Liver (tissue), 9 donors: Measurements from ENCODE around the gene ATP2A3. TPM values are rescaled to one million over a fixed set of nuclear protein-coding genes. Genes with fewer than 3 reads are reported as not detected.

Experiments
- DNase-seq: peaks from one replicate; pipeline ENCODE4 v3.0.0-alpha.2; 2017; ENCODE audit warnings: low spot score
- H3K27ac ChIP-seq, 2 donors: one replicate each; pipeline ENCODE4 v1.7.0; 2013; ENCODE audit warnings: inconsistent platforms in 2 of 2, low read length in 2 of 2, control low read depth in 1 of 2, low read depth in 1 of 2, mild to moderate bottlenecking in 1 of 2
- H3K27me3 ChIP-seq, 4 donors: one replicate each; pipeline versions ENCODE4 v1.6.1 to v1.7.0; 2013; ENCODE audit warnings: low read length in 3 of 4, inconsistent platforms in 1 of 4, mild to moderate bottlenecking in 1 of 4, moderate library complexity in 1 of 4; ENCODE audit not compliant: control insufficient read depth in 4 of 4, insufficient read depth in 4 of 4
- H3K36me3 ChIP-seq, 4 donors: one replicate each; pipeline versions ENCODE4 v1.6.1 to v1.7.0; 2013; ENCODE audit warnings: low read length in 3 of 4, mild to moderate bottlenecking in 3 of 4, low read depth in 1 of 4, moderate library complexity in 1 of 4; ENCODE audit not compliant: control insufficient read depth in 4 of 4, insufficient read depth in 3 of 4
- H3K4me1 ChIP-seq, 4 donors: one replicate each; pipeline versions ENCODE4 v1.6.1 to v1.7.0; 2013; ENCODE audit warnings: low read length in 3 of 4, mild to moderate bottlenecking in 3 of 4, moderate library complexity in 1 of 4; ENCODE audit not compliant: control insufficient read depth in 4 of 4, insufficient read depth in 4 of 4
- H3K4me3 ChIP-seq, 3 donors: one replicate each; pipeline versions ENCODE4 v1.6.1 to v1.7.0; 2013; ENCODE audit warnings: low read length in 3 of 3, control low read depth in 1 of 3, low read depth in 1 of 3, mild to moderate bottlenecking in 1 of 3
- H3K9ac ChIP-seq, 2 donors: one replicate each; pipeline ENCODE4 v1.7.0; 2013; ENCODE audit warnings: low read length in 2 of 2, mild to moderate bottlenecking in 2 of 2, moderate library complexity in 2 of 2, control low read depth in 1 of 2, low read depth in 1 of 2
- H3K9me3 ChIP-seq, 4 donors: one replicate each; pipeline versions ENCODE4 v1.6.1 to v1.7.0; 2013; ENCODE audit warnings: low read length in 3 of 4; ENCODE audit not compliant: control insufficient read depth in 4 of 4
- ATF3 ChIP-seq: IDR thresholded peaks from 2 replicates; pipeline ENCODE4 v1.6.1; 2016; ENCODE audit warnings: antibody characterized with exemption
- EGR1 ChIP-seq, 2 donors: IDR thresholded peaks; 2 replicates each; pipeline ENCODE4 v1.6.1; 2016 to 2018; ENCODE audit warnings: antibody characterized with exemption in 2 of 2, low read depth in 2 of 2
- FOXA2 ChIP-seq: IDR thresholded peaks from 2 replicates; pipeline ENCODE4 v1.6.1; 2016; ENCODE audit warnings: antibody characterized with exemption
- GABPA ChIP-seq, 2 donors: IDR thresholded peaks in 1 of 2; conservative IDR thresholded peaks in 1 of 2; 2 replicates each; pipeline ENCODE4 v1.6.1; 2016; ENCODE audit warnings: antibody characterized with exemption in 2 of 2, mild to moderate bottlenecking in 1 of 2, moderate library complexity in 1 of 2
- HNF4A ChIP-seq, 2 donors: conservative IDR thresholded peaks; 2 replicates each; pipeline ENCODE4 v1.6.1; 2016; ENCODE audit warnings: antibody characterized with exemption in 2 of 2, mild to moderate bottlenecking in 2 of 2
- HNF4G ChIP-seq: IDR thresholded peaks from 2 replicates; pipeline ENCODE4 v1.6.1; 2016; ENCODE audit warnings: antibody characterized with exemption
- JUND ChIP-seq, 2 donors: IDR thresholded peaks; 2 replicates each; pipeline ENCODE4 v1.6.1; 2016; ENCODE audit warnings: antibody characterized with exemption in 2 of 2
- MAX ChIP-seq: IDR thresholded peaks from 2 replicates; pipeline ENCODE4 v1.6.1; 2016; ENCODE audit warnings: antibody characterized with exemption
- NR2F2 ChIP-seq: IDR thresholded peaks from 2 replicates; pipeline ENCODE4 v1.6.1; 2016; ENCODE audit warnings: antibody characterized with exemption
- RAD21 ChIP-seq, 2 donors: IDR thresholded peaks; 2 replicates each; pipeline ENCODE4 v1.6.1; 2016; ENCODE audit warnings: antibody characterized with exemption in 2 of 2, mild to moderate bottlenecking in 2 of 2
- REST ChIP-seq: IDR thresholded peaks from 2 replicates; pipeline ENCODE4 v1.6.1; 2016; ENCODE audit warnings: antibody characterized with exemption, mild to moderate bottlenecking
- RXRA ChIP-seq, 2 donors: IDR thresholded peaks; 2 replicates each; pipeline ENCODE4 v1.6.1; 2017 to 2018; ENCODE audit warnings: antibody characterized with exemption in 2 of 2, mild to moderate bottlenecking in 1 of 2
- SP1 ChIP-seq: IDR thresholded peaks from 2 replicates; pipeline ENCODE4 v1.6.1; 2018; ENCODE audit warnings: antibody characterized with exemption, mild to moderate bottlenecking
- YY1 ChIP-seq: IDR thresholded peaks from 2 replicates; pipeline ENCODE4 v1.6.1; 2016; ENCODE audit warnings: antibody characterized with exemption, mild to moderate bottlenecking
- ZBTB33 ChIP-seq: IDR thresholded peaks from 2 replicates; pipeline ENCODE4 v1.6.1; 2016; ENCODE audit warnings: antibody characterized with exemption
- WGBS: extraction: QIAGEN DNeasy Blood & Tissue Kit; methylation state at CpG from one replicate; pipeline ENCODE4 v1.1.7; 2013; 5-methylcytosine and 5-hydroxymethylcytosine counted together
- polyA plus RNA-seq, 2 donors: library from polyadenylated mRNA; stranded (reverse) in 1 of 2; unstranded in 1 of 2; fragments of 200-250 nt in 1 of 2; fragments of >200 nt in 1 of 2; fragmentation: Nextera tagmentation in 1 of 2; extraction: Ambion mirVana in 1 of 2; gene quantifications; one replicate each; pipeline versions ENCODE4 v1.2.1 to v1.2.3, GENCODE V29; 2013 to 2015
- total RNA-seq, 2 donors: library from RNA; depleted of rRNA; stranded (reverse); fragments of >200 nt; gene quantifications; one replicate each; pipeline ENCODE4 v1.2.3, GENCODE V29; 2014
- TF ChIP-seq, protein P1 (sequence below): fragments of 150-350 bp; IDR thresholded peaks from 2 replicates; pipeline ENCODE4 v1.5.1; 2017; ENCODE audit warnings: improper control_type of control experiment, low read depth, low read length; ENCODE audit not compliant: missing input control
- donor health status: healthy.
- donor health status: healthy.
- donor health status: healthy.
- donor health status: healthy.
- donor health status: healthy.

ATP2A3 gene
- total and polyA plus RNA-seq, 4 donors: 1.4 to 17.1 (median 3.2) TPM

DNA sequence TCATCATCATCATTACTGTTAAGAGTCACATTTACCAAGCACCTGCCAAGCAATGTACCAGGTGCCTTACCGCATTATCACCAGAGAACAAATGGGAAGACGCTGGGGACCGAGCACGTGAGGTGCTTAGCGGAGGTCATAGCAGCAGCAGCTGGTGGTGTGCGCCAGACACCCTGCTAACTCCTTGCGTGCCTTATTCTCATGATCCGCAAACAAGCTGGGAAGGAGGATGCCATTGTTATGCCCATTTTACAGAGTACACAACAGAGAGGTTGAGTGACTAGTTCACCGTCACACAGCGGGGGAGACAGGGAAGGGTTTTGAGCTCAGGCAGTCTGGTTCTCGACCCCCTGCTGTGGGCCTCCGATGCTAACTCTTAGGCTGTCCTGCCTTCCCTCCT lies 7.3 kb downstream of the ATP2A3 start:
- Histone ChIP-seq H3K4me1 (peaks cover 0 to 4% (median 1%) of the 10 kb centered on the region in 4 donors), H3K9ac (no peak overlapping the region), H3K36me3 (no peaks in the 10 kb centered on the region), H3K27ac (no peak overlapping the region), H3K9me3 (no peaks in the 10 kb centered on the region), H3K4me3 (no peak overlapping the region), H3K27me3 (no peaks in the 10 kb centered on the region)
- TF ChIP-seq EGR1 (IDR thresholded peaks at IDR 0.05; ENCODE audit: low read depth in 2 of 2) (no peak), FOXA2 (no peak), YY1 (no peak), ATF3 (no peak), HNF4G (no peak), RXRA (IDR thresholded peaks at IDR 0.05) (no peak), HNF4A (conservative IDR thresholded peaks at IDR 0.05) (no peak), ZBTB33 (no peak), NR2F2 (no peak), MAX (no peak), SP1 (no peak), GABPA (IDR thresholded peaks at IDR 0.05 in 1 of 2, conservative IDR thresholded peaks at IDR 0.05 in 1 of 2) (no peak)
- TF ChIP-seq, protein P1, sequence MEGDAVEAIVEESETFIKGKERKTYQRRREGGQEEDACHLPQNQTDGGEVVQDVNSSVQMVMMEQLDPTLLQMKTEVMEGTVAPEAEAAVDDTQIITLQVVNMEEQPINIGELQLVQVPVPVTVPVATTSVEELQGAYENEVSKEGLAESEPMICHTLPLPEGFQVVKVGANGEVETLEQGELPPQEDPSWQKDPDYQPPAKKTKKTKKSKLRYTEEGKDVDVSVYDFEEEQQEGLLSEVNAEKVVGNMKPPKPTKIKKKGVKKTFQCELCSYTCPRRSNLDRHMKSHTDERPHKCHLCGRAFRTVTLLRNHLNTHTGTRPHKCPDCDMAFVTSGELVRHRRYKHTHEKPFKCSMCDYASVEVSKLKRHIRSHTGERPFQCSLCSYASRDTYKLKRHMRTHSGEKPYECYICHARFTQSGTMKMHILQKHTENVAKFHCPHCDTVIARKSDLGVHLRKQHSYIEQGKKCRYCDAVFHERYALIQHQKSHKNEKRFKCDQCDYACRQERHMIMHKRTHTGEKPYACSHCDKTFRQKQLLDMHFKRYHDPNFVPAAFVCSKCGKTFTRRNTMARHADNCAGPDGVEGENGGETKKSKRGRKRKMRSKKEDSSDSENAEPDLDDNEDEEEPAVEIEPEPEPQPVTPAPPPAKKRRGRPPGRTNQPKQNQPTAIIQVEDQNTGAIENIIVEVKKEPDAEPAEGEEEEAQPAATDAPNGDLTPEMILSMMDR: no peak
- no peak for DNase-seq
- 88% methylated on average over 12 of the region's 12 CpGs for WGBS

DNA sequence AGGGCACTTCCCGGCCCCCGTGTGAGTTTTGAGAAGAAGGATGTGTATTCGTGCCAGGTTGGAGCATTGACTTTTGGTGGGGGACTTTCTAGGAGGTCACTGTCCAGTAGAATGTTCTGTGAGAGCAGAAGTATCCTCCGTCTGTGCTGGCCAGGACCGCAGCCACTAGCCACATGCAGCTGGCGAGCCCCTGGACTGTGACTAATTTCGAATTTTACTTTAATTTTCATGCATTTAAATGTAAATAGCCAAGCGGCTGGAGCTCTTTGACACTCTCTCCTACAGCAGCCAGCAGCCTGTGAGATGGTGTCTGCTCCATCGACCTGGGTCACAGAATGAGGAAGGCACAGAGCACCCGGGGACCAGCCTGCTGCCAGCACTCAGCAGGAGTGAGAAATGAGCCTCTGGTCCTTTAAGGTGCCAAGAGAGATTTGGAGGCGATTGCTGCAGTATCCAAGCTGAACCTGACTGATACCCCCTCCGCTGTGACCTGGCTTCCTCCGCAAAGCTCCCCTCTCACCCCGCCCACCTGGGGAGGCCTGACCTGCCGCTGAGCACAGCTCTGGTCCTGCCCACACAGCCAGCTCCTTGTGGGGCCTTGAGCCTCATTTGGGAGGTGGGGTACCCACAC lies 7.8 kb downstream of the ATP2A3 start:
- Histone ChIP-seq H3K27ac (no peak overlapping the region), H3K36me3 (no peaks in the 10 kb centered on the region), H3K27me3 (no peaks in the 10 kb centered on the region), H3K9ac (no peak overlapping the region), H3K4me3 (no peak overlapping the region), H3K4me1 (peaks cover 0 to 3% (median 0%) of the 10 kb centered on the region in 4 donors), H3K9me3 (no peaks in the 10 kb centered on the region)
- no peak for DNase-seq
- TF ChIP-seq REST (no peak), GABPA (IDR thresholded peaks at IDR 0.05 in 1 of 2, conservative IDR thresholded peaks at IDR 0.05 in 1 of 2) (no peak), RAD21 (IDR thresholded peaks at IDR 0.05) (no peak), ZBTB33 (no peak), SP1 (no peak), MAX (no peak), JUND (IDR thresholded peaks at IDR 0.05) (no peak), NR2F2 (no peak), HNF4G (no peak)
- WGBS: 62% methylated on average over 15 of the region's 15 CpGs
